ENCODE data around the gene SEMA4D. TPM values are rescaled to one million over a fixed set of nuclear protein-coding genes. Genes with fewer than 3 reads are reported as not detected.

The SEMA4D gene
- total RNA-seq, 1 donor from 2014 or later = 12.3 TPM

DNA sequence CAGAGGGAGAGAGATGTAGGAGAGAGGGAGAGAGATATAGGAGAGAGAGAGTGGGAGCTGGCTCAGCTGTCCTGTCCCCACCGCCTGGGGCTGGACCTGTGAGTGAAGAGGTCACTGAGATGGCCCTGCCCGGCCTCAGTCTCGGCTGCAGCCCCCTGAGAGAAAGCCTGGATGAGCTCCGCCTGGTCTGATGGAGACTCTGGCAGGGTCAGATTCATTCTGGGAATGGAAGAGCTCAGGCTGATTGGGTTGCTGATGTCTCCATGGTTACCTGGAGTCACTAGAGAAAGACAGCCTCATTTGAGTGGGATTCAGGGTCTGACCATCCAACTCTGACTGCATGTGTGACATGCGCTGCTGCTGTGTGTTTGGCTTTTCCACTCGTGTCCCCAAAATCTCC lies 27.1 kb upstream of the SEMA4D start:
- no peak overlapping the region for H3K4me3 ChIP-seq (ENCODE audit: low read depth, low read length)
- no peak for TF ChIP-seq CTCF (conservative IDR thresholded peaks at IDR 0.05; ENCODE audit: low read depth, low read length)
- DNase-seq (ENCODE audit: low read depth) = no peak

DNA sequence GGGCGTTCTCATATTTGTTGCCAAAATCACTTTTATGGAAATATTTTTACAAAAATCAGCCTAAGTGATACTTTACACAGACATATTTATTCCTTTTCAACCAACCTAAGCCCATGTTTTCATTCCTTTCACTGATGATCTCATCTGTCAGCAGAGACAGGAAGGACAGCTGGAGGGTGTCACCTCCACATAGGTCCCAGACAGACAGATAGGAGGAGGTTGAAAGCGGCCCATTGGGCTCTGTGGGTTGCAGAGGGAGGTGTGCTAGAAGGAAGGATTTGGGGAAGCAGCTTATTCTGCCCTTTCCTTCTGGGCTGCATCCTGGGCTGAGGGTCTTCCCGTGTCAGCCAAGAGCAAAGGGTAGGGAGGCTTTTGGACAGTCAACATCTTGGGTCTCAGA lies 26.0 kb upstream of the SEMA4D start:
- TF ChIP-seq CTCF (conservative IDR thresholded peaks at IDR 0.05; ENCODE audit: low read depth, low read length) = no peak
- no peak overlapping the region for H3K4me3 ChIP-seq (ENCODE audit: low read depth, low read length)
- DNase-seq (ENCODE audit: low read depth) = no peak

DNA sequence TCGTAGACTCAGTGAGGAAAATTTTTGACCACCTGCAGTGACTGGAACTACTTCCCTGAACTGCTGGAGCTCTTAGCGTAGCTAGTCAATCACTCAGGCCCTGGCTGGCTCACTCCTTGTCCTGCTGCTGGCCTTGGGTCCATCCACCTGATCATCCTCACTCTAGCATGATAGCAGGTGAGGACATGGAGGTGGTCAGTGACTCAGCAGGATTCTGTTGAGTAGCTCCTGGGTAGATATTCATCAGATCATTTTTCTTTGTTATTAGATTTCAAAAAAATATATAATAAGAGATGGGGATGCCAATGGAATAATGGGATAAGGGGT lies 25.0 kb upstream of the SEMA4D start:
- no peak for TF ChIP-seq CTCF (conservative IDR thresholded peaks at IDR 0.05; ENCODE audit: low read depth, low read length)

DNA sequence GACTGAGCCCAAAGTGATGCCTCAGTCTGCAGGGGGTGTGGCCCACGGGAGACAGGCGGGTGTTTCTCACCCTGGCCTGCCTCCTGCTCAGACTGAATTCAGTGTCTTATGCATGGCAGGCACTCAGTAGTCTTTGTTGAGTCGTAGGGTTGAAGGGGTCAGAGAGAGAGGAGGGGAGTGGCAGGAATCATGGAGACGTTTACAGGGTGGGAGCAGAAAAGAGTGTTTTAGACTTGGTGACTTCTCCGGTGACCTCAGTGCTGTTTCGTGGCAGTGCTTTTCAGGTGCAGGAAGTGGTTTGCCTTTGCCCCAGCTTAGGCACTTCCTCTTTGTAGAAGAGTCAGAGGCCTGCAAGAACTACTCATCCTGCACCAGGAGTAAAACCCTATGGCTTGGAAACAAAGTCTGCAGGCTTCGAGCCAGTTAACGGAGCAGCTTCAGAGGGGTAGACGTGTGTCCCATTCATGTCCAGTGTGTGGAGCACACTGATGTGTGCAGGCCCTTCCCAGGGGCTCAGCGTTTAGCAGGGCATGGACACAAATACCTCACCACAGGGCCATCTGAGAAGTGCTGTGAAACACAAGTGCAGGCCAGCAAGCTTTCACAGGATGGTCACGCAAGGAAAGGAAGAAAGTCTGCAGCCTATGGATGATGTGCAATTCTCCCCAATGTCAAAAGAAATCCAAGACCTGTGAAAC lies 24.5 kb upstream of the SEMA4D start:
- TF ChIP-seq CTCF (conservative IDR thresholded peaks at IDR 0.05; ENCODE audit: low read depth, low read length) = no peak
- no peak for DNase-seq (ENCODE audit: low read depth)
- no peak overlapping the region for H3K4me3 ChIP-seq (ENCODE audit: low read depth, low read length)

More for the DNA sequence above, 25.0 kb upstream of the SEMA4D start:
- no peak overlapping the region for H3K4me3 ChIP-seq (ENCODE audit: low read depth, low read length)
- no peak for DNase-seq (ENCODE audit: low read depth)

DNA sequence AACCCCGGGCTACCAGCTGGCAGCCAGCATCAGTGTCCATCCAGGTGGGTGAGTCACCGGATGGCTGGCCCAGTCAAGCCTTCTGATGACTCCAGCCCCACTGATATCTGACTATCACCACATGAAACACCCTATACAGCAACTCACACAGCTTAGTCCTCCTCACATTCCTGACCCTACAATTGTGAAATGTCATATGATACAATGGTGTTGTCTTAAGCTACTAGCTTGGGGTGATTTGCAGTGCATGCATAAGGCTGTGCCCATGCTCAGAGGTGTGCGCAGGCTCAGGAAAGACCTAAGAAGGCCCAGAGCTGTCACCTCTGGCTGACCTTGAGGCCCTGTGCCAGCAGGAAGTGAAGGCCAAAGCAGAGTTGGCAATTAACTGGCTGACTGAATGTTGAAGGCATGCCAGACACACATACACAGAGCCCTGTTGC lies 21.5 kb upstream of the SEMA4D start:
- TF ChIP-seq CTCF (conservative IDR thresholded peaks at IDR 0.05; ENCODE audit: low read depth, low read length) = no peak
- DNase-seq (ENCODE audit: low read depth) = peak; percentile 94
- no peak overlapping the region for H3K4me3 ChIP-seq (ENCODE audit: low read depth, low read length)

- no peak for DNase-seq (ENCODE audit: low read depth)
- no peak for TF ChIP-seq CTCF (conservative IDR thresholded peaks at IDR 0.05; ENCODE audit: low read depth, low read length)
- H3K4me3 ChIP-seq (ENCODE audit: low read depth, low read length) = no peak overlapping the region
These were observed 20.8 kb upstream of the SEMA4D start for GRCh38 chr9:89518466-89519365.

All from epithelial cell of proximal tubule (primary cell).